GM19099 (cell line): Measurements from ENCODE around the gene MCOLN2.

Experiments used
- POLR2A ChIP-seq: IDR thresholded peaks from 3 replicates; pipeline ENCODE4 v1.6.1; 2011; ENCODE audit warnings: low read depth; ENCODE audit not compliant: insufficient read length; ENCODE audit errors: extremely low read depth

MCOLN2 gene

GRCh38 chr1:84996846-84997666 is at the start of gene MCOLN2:
TSS of gene MCOLN2 (minus strand) at chr1:84997113. CDS start at chr1:84996872, 241 bp downstream.
- TF ChIP-seq POLR2A: peak; percentile 80

DNA sequence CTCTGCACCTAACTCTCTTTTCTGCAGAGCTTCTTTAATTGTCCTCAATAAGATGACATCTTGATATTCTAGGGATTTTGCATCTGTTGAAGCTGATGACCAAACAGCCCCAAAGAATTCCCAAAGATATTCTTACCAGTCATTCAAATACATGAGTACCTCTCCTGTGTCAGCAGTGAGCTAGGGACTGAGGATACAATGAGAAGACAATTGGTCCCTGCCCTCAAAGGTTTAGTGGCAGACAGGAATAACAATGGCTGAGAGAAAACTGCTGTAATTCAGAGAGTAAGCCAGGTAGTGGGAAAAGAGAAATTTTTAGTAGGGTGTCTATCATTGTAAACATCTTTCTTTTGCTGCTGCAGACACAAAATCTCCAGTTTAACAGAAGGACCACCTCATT is 45.5 kb upstream of the MCOLN2 start:
- TF ChIP-seq POLR2A: no peak

DNA sequence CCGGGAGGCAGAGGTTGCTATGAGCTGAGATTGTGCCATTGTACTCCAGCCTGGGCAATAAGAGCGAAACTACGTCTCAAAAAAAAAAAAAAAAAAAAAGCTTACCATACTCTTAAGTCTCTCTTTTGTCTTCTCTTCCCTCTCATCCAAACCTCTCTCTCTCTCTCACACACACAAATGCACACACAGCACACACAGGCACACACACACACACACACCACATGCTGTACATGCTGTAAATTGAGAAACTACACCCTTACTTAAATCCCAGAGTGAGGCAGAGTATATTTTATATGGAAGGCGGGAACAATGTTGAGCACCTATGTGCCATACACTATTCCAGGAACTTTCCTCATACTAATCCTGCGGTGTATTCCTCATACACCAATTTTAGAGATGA is 44.9 kb upstream of the MCOLN2 start:
- no peak for TF ChIP-seq POLR2A

DNA sequence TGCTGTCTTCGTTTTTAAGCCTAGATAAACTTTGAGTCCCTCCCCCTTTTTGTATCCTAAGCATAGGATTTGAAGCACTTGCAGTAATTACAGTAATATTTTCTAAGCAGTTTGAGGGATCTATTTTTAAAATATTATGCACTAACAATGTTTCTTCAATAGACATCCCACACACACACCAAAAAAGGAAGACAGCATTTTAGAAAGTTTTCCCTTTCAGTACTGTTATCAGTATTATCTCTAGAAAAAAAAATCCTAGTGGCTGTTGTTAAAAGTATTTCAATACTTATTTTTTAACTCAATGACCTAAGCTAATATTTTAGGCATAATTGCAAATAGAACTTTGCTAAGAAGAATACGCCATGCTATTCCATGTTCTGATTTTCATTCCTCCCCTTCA is 36.3 kb upstream of the MCOLN2 start:
- no peak for TF ChIP-seq POLR2A

DNA sequence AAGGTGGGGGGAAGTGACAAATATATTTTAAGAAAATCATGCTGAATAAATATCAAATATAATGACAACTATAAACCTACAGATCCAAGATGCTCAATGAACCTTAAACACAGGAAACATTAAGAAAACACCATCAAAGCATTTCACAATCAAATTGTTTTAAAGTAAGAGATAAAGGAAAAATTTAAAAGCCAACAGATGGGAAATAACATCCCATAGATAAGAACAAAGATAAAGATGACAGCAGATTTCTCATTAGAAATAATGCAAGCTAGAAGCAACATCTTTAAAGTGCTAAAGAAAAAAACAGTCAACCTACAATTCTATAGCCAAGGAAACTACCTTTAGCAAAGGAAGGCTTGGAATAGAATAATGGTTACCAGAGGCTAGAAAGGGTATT is 33.6 kb upstream of the MCOLN2 start:
- no peak for TF ChIP-seq POLR2A

GRCh38 chr1:85028151-85028550 is 31.2 kb upstream of the MCOLN2 start:
- TF ChIP-seq POLR2A: no peak

GRCh38 chr1:85027242-85027983 is 30.5 kb upstream of the MCOLN2 start:
- no peak for TF ChIP-seq POLR2A

DNA sequence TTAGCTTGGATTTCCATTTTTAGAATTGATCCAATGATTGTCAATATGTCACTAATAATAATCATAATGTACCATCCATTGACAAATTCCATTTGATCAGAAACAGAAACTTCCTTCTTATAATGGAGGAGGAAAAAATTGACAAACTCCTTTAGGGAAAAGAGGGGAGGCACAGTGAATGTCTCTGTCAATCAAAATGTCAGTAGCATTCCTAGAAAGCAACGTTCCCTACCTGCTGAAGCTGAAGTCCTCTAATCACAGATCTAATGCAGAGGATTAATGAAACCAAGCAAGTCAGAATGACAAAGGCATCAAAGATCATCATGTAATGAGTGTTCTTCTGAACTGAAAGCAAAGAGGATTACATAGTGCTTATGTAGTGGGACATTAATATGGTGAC is 29.0 kb upstream of the MCOLN2 start:
- no peak for TF ChIP-seq POLR2A

DNA sequence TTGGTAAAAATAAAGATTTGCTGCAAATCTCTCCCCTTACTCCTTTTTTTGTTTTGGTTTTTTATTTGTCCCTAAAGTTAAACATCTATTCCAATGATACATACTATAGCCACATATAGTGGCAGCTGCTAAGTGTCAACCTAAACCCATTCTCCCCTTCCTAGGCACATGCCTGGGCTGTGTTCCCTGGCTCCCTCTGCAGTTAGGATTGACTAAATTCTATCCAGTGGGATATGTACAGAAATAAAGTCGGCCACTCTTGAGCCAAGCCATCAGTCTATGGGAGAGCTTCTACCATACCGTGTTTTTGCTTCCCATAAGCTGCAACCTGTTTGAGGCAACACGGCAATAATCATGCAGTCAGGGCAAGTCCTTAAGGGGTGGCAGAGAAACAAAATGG is 27.8 kb upstream of the MCOLN2 start:
- TF ChIP-seq POLR2A: no peak

DNA sequence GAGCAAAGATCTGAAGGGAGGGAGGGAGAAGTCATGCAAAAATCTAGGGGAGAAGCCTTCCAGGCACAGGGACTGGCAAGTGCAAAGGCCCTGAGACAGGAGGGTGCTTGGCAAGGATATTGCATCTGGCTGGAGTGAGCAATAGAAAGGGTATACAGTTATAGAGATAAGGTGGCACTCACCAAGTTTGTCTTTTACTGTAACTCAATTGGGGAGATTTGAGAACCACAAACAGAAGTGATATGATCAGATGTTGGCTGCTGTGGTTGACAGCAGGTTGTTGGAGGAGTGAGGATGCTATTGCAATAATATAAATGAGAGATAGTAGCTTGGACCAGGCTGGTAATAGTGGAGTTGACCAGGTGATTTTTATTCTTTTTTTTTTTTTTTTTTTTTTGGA is 25.8 kb upstream of the MCOLN2 start:
- no peak for TF ChIP-seq POLR2A

- no peak for TF ChIP-seq POLR2A
These were observed 23.1 kb upstream of the MCOLN2 start for GRCh38 chr1:85019994-85020393.

DNA sequence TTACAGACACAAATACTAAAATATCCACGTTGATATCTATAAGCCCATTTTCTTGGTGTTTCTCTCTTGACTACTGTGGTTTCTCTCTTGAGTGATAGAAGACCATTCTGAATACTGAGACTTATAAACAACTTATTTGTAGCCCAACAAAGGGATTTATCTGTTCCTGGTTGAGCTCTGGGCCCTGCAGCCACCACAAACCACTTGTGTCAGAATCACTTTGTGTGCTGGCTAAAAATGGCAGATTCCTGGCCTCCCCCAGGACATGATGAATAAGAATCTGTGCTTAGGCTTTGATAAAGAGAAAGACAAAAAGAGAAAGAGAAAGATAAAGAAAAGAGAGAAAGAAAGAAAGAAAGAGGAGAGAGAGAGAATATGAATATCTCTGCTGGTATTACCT is 18.9 kb upstream of the MCOLN2 start:
- TF ChIP-seq POLR2A: no peak

DNA sequence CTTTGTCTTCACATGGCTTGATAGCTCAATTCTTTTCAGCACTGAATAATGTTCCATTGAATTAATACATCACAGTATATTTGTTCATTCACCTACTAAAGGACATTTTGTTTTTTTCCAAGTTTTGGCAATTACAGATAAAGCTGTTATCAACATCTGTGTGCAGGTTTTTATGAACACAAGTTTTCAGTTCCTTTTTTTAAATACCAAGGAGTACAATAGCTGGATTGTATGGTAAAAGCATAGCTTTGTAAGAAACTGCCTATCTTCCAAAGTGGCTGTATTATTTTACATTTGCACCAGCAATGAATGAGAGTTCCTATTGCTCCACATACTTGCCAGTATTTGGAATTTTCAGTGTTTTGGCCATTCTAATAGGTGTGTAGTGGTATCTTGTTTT is 4.8 kb upstream of the MCOLN2 start:
- TF ChIP-seq POLR2A: no peak

DNA sequence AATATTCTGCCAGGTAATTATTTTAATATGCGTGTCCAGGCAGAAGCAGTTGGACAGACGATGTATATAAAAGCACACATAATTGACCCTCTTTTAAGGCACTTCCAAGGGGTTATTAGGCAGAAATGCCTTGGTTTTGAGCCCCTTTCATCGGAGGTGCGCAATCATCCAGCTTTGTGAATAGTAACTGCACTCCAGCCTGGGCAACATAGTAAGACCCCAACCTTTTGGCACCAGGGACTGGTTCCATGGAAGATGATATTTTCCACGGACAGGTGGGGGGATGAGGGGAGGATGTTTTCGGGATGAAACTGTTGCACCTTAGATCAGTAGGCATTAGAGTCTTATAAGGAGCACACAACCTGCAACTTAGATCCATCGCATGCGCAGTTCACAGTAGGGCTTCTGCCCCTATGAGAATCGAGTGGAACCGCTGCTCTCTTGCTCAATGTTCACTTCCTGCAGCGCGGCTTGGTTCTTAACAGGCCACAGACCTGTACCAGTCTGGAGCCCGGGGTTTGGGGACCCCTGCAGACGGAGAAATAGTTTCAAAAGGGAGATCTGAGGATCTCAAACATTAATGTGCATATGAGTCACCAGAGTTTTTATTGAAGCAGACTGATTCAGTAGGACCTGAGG is 1.8 kb upstream of the MCOLN2 start:
- TF ChIP-seq POLR2A: no peak

GRCh38 chr1:84997667-84998600 is 1.0 kb upstream of the MCOLN2 start:
- no peak for TF ChIP-seq POLR2A
